Caco-2 (cell line): Measurements from ENCODE around the gene HOXB8. TPM values are rescaled to one million over a fixed set of nuclear protein-coding genes. Genes with fewer than 3 reads are reported as not detected.

Experiments
- BruUV-seq: library from RNA; stranded (reverse); fragments of 400-500 nt; replicated peaks from 2 replicates; lab custom pipeline; 2021; lab: Mats Ljungman, UMichigan
- CTCF ChIA-PET: fragments of 300-600 bp; sonication (Branson Sonifier 250); formaldehyde crosslinking; loops from one replicate; lab custom pipeline; 2022; ENCODE audit warnings: antibody characterized with exemption; lab: Charles Lee
- POLR2A ChIA-PET: fragments of 300-600 bp; sonication (Branson Sonifier 250); formaldehyde crosslinking; loops from one replicate; lab custom pipeline; 2022; ENCODE audit warnings: antibody characterized with exemption; lab: Charles Lee
- DNase-seq, 2 experiments: peaks; one replicate each; pipeline versions ENCODE4 v3.0.0 to v3.0.0-alpha.2; 2020 to 2022
- H3K27me3 ChIP-seq: replicated peaks from 2 replicates; pipeline ENCODE4 v1.6.0; 2011; ENCODE audit warnings: low read length; ENCODE audit not compliant: control insufficient read depth, insufficient read depth
- H3K36me3 ChIP-seq: 2 replicates; pipeline ENCODE4 v1.5.1; 2011; ENCODE audit warnings: low read length; ENCODE audit not compliant: control insufficient read depth, insufficient read depth
- H3K4me1 ChIP-seq: fragments of 250-450 bp; sonication (Bioruptor Pico); 2 replicates; pipeline ENCODE4 v1.5.1; 2020; ENCODE audit warnings: mild to moderate bottlenecking
- H3K4me3 ChIP-seq: 2 replicates; pipeline ENCODE4 v1.5.1; 2011; ENCODE audit warnings: low read depth, mild to moderate bottlenecking, control low read depth, low read length
- H3K9me3 ChIP-seq: fragments of 250-450 bp; sonication (Bioruptor Pico); 2 replicates; pipeline ENCODE4 v1.5.1; 2020; ENCODE audit warnings: mild to moderate bottlenecking, moderate library complexity
- H3K27ac Mint-ChIP-seq: one replicate; pipeline ENCODE4 v1.8.0; 2022; ENCODE audit warnings: mixed read lengths; ENCODE audit not compliant: unreplicated experiment
- H3K27me3 Mint-ChIP-seq: one replicate; pipeline ENCODE4 v1.8.0; 2022; ENCODE audit warnings: mixed read lengths; ENCODE audit not compliant: insufficient read depth, unreplicated experiment
- H3K36me3 Mint-ChIP-seq: one replicate; pipeline ENCODE4 v1.8.0; 2022; ENCODE audit warnings: mild to moderate bottlenecking, mixed read lengths; ENCODE audit not compliant: insufficient read depth, unreplicated experiment
- H3K4me1 Mint-ChIP-seq: one replicate; pipeline ENCODE4 v1.8.0; 2022; ENCODE audit warnings: low read depth, mixed read lengths; ENCODE audit not compliant: unreplicated experiment
- H3K4me3 Mint-ChIP-seq: one replicate; pipeline ENCODE4 v1.8.0; 2022; ENCODE audit warnings: mild to moderate bottlenecking, moderate library complexity, mixed read lengths; ENCODE audit not compliant: unreplicated experiment
- H3K9me3 Mint-ChIP-seq: one replicate; pipeline ENCODE4 v1.8.0; 2022; ENCODE audit warnings: mixed read lengths; ENCODE audit not compliant: unreplicated experiment
- CTCF ChIP-seq, 2 experiments: fragments of 200-600 bp in 1 of 2; IDR thresholded peaks; 1 replicate in 1 of 2; 2 replicates in 1 of 2; pipeline versions ENCODE4 v1.5.1 to v1.8.0; 2011 to 2022; ENCODE audit warnings: antibody characterized with exemption in 1 of 2, control low read depth in 1 of 2, inconsistent platforms in 1 of 2, low read depth in 1 of 2, low read length in 1 of 2, mild to moderate bottlenecking in 1 of 2, moderate library complexity in 1 of 2; ENCODE audit not compliant: insufficient read depth in 1 of 2, severe bottlenecking in 1 of 2, unreplicated experiment in 1 of 2
- intact Hi-C: fragments of 100-400 bp; cut with micrococcal nuclease; formaldehyde crosslinking; loops from one replicate; pipeline ENCODE4 v1.10.0; 2022; ENCODE audit not compliant: unreplicated experiment
- total RNA-seq: library from RNA; stranded (reverse); gene quantifications from 2 replicates; pipeline ENCODE4 v1.2.3, GENCODE V29; 2022

HOXB8 gene
- total RNA-seq, 1 experiment from 2014 or later, result 1.2 TPM

GRCh38 chr17:48569674-48570324, 45.3 kb downstream of the HOXB8 start:
- H3K4me3 ChIP-seq, result no peak overlapping the region
- H3K4me1 Mint-ChIP-seq, result no peaks in the 10 kb centered on the region

GRCh38 chr17:48569240-48569582, 45.9 kb downstream of the HOXB8 start:
- POLR2A ChIA-PET, result no interaction called here
- no peak for TF ChIP-seq CTCF (IDR thresholded peaks at IDR 0.05; ENCODE audit: insufficient read depth in 1 of 2, low read depth in 1 of 2, low read length in 1 of 2, severe bottlenecking in 1 of 2, unreplicated experiment in 1 of 2)

More at GRCh38 chr17:48569674-48570324, 45.3 kb downstream of the HOXB8 start:
- no peak for TF ChIP-seq CTCF (IDR thresholded peaks at IDR 0.05; ENCODE audit: insufficient read depth in 1 of 2, low read depth in 1 of 2, low read length in 1 of 2, severe bottlenecking in 1 of 2, unreplicated experiment in 1 of 2)
- intact Hi-C loops, result no loop called here
- POLR2A ChIA-PET, result no interaction called here
- no peak for DNase-seq
- H3K36me3 ChIP-seq, result no peaks in the 10 kb centered on the region
- BruUV-seq, result no TSS peak
- peaks cover 17% of the 10 kb centered on the region for H3K4me1 ChIP-seq
- no peak overlapping the region for H3K4me3 Mint-ChIP-seq
- no peaks in the 10 kb centered on the region for H3K9me3 Mint-ChIP-seq
- no peaks in the 10 kb centered on the region for H3K27me3 Mint-ChIP-seq
- no peaks in the 10 kb centered on the region for H3K36me3 Mint-ChIP-seq
- CTCF ChIA-PET, result interaction anchor here (0.8 kb wide), 2 partner anchors 43 to 69 kb away, joined by 3 to 4 read pairs; no protein-coding TSS in a partner anchor
- no peaks in the 10 kb centered on the region for H3K27me3 ChIP-seq
- no peaks in the 10 kb centered on the region for H3K9me3 ChIP-seq
- H3K27ac Mint-ChIP-seq, result no peak overlapping the region

GRCh38 chr17:48568499-48569239, 46.4 kb downstream of the HOXB8 start:
- no peak for TF ChIP-seq CTCF (IDR thresholded peaks at IDR 0.05; ENCODE audit: insufficient read depth in 1 of 2, low read depth in 1 of 2, low read length in 1 of 2, severe bottlenecking in 1 of 2, unreplicated experiment in 1 of 2)
- no peak for DNase-seq
- Mint-ChIP-seq H3K36me3 (no peaks in the 10 kb centered on the region), H3K4me1 (no peaks in the 10 kb centered on the region), H3K4me3 (no peak overlapping the region), H3K27me3 (no peaks in the 10 kb centered on the region), H3K9me3 (no peaks in the 10 kb centered on the region), H3K27ac (no peak overlapping the region)
- no peaks in the 10 kb centered on the region for H3K9me3 ChIP-seq
- peaks cover 17% of the 10 kb centered on the region for H3K4me1 ChIP-seq
- H3K4me3 ChIP-seq, result no peak overlapping the region
- no TSS peak for BruUV-seq
- ChIA-PET CTCF (no interaction called here), POLR2A (no interaction called here)
- H3K27me3 ChIP-seq, result no peaks in the 10 kb centered on the region
- intact Hi-C loops, result no loop called here
- no peaks in the 10 kb centered on the region for H3K36me3 ChIP-seq

More at GRCh38 chr17:48569240-48569582, 45.9 kb downstream of the HOXB8 start:
- no peaks in the 10 kb centered on the region for H3K36me3 Mint-ChIP-seq
- Histone ChIP-seq H3K4me3 (no peak overlapping the region), H3K4me1 (peaks cover 17% of the 10 kb centered on the region), H3K36me3 (no peaks in the 10 kb centered on the region), H3K27me3 (no peaks in the 10 kb centered on the region), H3K9me3 (no peaks in the 10 kb centered on the region)
- CTCF ChIA-PET, result no interaction called here
- H3K4me3 Mint-ChIP-seq, result no peak overlapping the region
- H3K9me3 Mint-ChIP-seq, result no peaks in the 10 kb centered on the region
- no TSS peak for BruUV-seq
- intact Hi-C loops, result no loop called here
- DNase-seq, result no peak
- no peak overlapping the region for H3K27ac Mint-ChIP-seq
- no peaks in the 10 kb centered on the region for H3K4me1 Mint-ChIP-seq
- no peaks in the 10 kb centered on the region for H3K27me3 Mint-ChIP-seq
